GM06990 (cell line): ENCODE data around the gene ABLIM1.
A peak's percentile ranks its signal among the peaks of the same experiment; 100 is the strongest.

ENCODE experiments used
- DNase-seq: peaks from one replicate; pipeline ENCODE4 v3.0.0-alpha.2; 2011; ENCODE audit not compliant: insufficient read length; ENCODE audit errors: extremely low read depth
- H3K27me3 ChIP-seq: replicated peaks from 2 replicates; pipeline ENCODE4 v1.6.0; 2011; ENCODE audit warnings: low read length; ENCODE audit not compliant: control insufficient read depth, insufficient read depth
- H3K36me3 ChIP-seq: 2 replicates; pipeline ENCODE4 v1.5.1; 2011; ENCODE audit warnings: low read length; ENCODE audit not compliant: control insufficient read depth, insufficient read depth
- H3K4me3 ChIP-seq: replicated peaks from 2 replicates; pipeline ENCODE4 v1.5.1; 2011; ENCODE audit warnings: low read depth, mild to moderate bottlenecking, control low read depth, low read length
- CTCF ChIP-seq: IDR thresholded peaks from 2 replicates; pipeline ENCODE4 v1.5.1; 2011; ENCODE audit warnings: low read length, control low read depth, mild to moderate bottlenecking, inconsistent platforms; ENCODE audit not compliant: insufficient read depth, poor library complexity, severe bottlenecking

ABLIM1 gene

DNA sequence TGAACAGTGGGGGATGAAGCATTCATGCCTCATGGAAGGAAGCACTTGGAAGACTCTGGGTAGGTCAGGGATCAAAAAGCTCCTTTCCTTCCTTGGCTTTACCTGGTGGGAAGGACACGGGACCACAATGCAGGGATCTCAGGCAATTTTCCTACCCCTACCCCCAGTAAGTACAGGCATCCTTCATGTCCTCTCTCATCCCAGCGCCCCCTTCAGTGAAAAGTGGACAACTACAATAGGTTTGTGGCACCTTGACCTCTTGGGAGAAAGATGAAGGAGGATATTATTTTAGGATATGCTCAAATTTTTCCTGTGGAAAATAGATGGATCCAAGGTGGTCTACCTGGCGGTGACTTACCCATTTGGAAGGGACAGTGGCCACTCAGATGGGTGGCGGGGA, 270.3 kb downstream of the ABLIM1 start:
- H3K4me3 ChIP-seq: no peak overlapping the region
- peak; percentile 16 for TF ChIP-seq CTCF
- DNase-seq: no peak
- no peaks in the 10 kb centered on the region for H3K36me3 ChIP-seq
- no peaks in the 10 kb centered on the region for H3K27me3 ChIP-seq

GRCh38 chr10:114386452-114386851, 271.6 kb downstream of the ABLIM1 start:
- H3K4me3 ChIP-seq: no peak overlapping the region
- TF ChIP-seq CTCF: no peak
- no peaks in the 10 kb centered on the region for H3K36me3 ChIP-seq
- no peak for DNase-seq
- no peaks in the 10 kb centered on the region for H3K27me3 ChIP-seq

GRCh38 chr10:114385557-114385956, 272.5 kb downstream of the ABLIM1 start:
- H3K36me3 ChIP-seq: no peaks in the 10 kb centered on the region
- no peaks in the 10 kb centered on the region for H3K27me3 ChIP-seq
- H3K4me3 ChIP-seq: no peak overlapping the region
- no peak for TF ChIP-seq CTCF
- DNase-seq: no peak

DNA sequence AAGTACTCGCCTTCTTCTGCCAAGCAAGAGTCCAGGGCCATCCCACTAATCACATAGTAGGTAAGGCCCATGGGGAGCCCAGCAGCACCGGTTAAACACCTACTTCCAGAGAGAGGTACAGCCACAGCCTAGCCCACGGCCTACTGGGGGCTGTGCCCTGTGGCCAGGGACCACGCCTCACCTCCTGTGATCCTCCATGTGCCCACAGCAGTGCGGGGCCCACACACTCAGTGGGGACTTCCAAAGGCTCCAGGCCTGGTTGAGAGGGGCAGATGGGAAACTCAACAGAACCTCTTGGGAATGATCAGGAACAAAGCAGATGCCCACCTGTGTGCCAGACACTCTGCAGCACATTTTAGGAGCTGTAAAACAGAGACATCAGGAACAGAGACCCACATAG, 273.5 kb downstream of the ABLIM1 start:
- no peak for DNase-seq

GRCh38 chr10:114384181-114384580, 273.9 kb downstream of the ABLIM1 start:
- H3K27me3 ChIP-seq: no peaks in the 10 kb centered on the region
- no peak overlapping the region for H3K4me3 ChIP-seq
- H3K36me3 ChIP-seq: no peaks in the 10 kb centered on the region
- no peak for TF ChIP-seq CTCF
- DNase-seq: no peak

More for the DNA sequence above, 273.5 kb downstream of the ABLIM1 start:
- no peaks in the 10 kb centered on the region for H3K27me3 ChIP-seq
- TF ChIP-seq CTCF: no peak
- H3K4me3 ChIP-seq: no peak overlapping the region
- H3K36me3 ChIP-seq: no peaks in the 10 kb centered on the region
